HEK293T (cell line): ENCODE data around the gene ALPK1.

Source experiments
- BHLHE40 ChIP-seq: fragments of 450-650 bp; IDR thresholded peaks from 2 replicates; pipeline ENCODE4 v1.6.1; 2016; ENCODE audit warnings: mild to moderate bottlenecking, moderate library complexity, borderline replicate concordance
- CTBP1 ChIP-seq: fragments of 450-650 bp; IDR thresholded peaks from 2 replicates; pipeline ENCODE4 v1.6.1; 2016; ENCODE audit warnings: borderline replicate concordance
- LEF1 ChIP-seq: fragments of 450-650 bp; IDR thresholded peaks from 2 replicates; pipeline ENCODE4 v1.6.1; 2017; ENCODE audit warnings: mild to moderate bottlenecking, borderline replicate concordance
- SP1 ChIP-seq: fragments of 450-650 bp; IDR thresholded peaks from 2 replicates; pipeline ENCODE4 v1.6.1; 2017

DNA sequence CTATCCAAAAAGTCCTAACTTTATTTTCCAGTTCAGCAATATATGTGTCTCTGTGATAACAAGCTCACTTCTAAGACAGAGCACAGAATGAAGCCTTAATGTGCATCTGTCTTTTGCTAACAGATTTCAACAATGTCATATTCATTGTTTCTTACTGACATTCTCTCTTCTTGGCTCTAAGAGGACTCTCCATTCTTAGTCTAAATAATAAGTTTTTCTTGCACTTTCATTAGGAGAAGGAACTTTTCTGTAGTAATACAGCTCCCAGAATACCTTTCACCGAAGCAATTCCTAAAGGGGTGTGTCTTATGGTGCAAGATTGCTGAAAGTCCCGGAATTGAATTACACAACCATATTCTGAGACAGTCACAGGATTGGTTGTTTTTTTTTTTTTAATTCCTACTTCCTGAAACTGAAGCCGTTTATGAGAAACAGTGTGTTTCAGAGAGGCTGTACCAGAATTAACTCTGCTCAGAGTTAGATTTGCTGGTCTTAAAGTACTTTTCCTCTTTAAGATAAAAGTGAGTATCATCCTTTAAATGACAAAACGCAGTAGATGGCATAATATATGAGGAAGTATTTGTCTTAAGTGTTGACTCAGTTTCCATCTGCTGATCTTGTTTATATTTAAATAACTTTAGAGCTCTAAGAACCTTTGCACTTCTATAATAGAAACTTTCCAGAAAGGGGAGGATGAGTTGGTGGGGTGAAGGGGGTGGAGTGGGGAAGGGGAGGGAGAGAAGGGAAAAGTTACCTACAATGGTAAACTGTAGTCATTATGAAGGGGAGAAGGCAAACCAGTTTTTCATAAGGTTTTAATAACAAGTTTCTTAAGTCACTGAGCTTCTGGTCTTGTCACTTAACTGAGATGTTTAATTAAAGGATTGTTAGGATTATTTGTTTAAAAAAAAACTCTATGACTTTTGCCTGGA is at the start of gene ALPK1:
- TF ChIP-seq BHLHE40 (no peak), LEF1 (no peak), CTBP1 (no peak), SP1 (no peak)
